ENCODE results near the gene FSHR.

The FSHR gene

DNA sequence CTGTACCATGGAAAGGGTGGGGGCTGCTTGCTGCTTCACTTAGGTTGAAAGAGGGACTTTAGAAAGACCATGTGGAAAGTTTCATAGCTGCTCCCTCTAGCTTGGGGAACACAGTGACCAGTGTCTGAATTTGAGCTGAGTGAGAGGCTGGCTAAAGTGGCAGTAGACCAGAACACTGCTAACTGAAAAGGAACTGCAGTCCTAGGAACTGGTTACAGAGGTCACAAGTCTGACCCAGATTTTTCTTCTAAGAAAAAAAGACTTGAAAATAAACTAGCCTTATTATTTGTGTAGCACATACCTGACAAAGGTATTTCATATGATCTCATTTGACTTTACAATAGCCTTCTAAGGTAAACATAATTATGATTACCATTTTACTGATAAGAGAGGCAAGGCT, 153.6 kb downstream of the FSHR start:
- Mint-ChIP-seq H3K36me3 (ENCODE audit: insufficient read depth) (no peaks in the 10 kb centered on the region), H3K27ac (no peak overlapping the region), H3K4me1 (ENCODE audit: low read depth in 2 of 2) (no peaks in the 10 kb centered on the region), H3K27me3 (no peaks in the 10 kb centered on the region), H3K4me3 (no peak overlapping the region), H3K9me3 (peaks cover 0 to 3% of the 10 kb centered on the region in 2 donors)
- DNase-seq (no peak), ATAC-seq (replicated peaks) (no peak)

DNA sequence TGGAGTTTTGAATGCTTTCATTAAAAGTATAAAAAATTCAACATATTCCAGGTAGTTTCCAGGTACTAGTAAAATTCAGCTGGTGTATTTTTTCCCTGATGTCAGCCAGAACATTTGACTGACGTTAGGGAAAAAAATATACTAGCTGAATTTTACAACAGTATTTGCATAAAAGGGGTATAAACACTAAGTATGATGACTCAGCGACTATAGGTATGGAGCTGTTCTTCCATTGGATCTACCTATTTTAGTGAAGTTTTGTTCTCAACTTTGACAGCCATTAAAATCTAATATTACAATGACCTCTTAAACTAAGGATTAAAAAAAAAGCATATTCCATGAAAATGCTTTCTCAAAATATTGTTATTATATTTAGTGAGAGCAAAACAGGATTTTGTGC, 155.9 kb downstream of the FSHR start:
- H3K27ac Mint-ChIP-seq, result no peak overlapping the region
- no peaks in the 10 kb centered on the region for H3K4me1 Mint-ChIP-seq (ENCODE audit: low read depth in 2 of 2)
- H3K4me3 Mint-ChIP-seq, result no peak overlapping the region
- ATAC-seq (replicated peaks) (no peak), DNase-seq (no peak)
- peaks cover 3% of the 10 kb centered on the region in 2 donors for H3K9me3 Mint-ChIP-seq
- no peaks in the 10 kb centered on the region for H3K27me3 Mint-ChIP-seq
- H3K36me3 Mint-ChIP-seq (ENCODE audit: insufficient read depth), result no peaks in the 10 kb centered on the region

DNA sequence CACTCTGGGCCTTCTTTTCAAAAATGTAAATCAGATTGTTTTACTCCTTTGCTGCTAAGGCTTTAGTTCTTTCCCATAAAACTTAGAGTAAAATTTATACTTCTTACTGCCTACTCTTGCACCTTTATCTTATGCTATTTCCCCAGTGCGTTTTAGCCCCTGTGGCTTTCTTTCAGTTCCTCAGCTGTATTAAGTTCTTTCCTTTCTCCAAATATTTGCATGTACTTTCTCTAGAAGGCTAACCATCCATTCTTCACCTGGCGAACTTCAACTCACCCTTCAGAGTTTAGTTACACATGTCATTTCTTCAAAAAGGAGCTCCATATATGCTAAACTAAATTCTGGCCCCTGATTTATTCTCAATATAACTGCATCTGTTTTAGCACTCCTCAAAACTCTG, 160.7 kb downstream of the FSHR start:
- Mint-ChIP-seq H3K9me3 (peaks cover 4 to 9% of the 10 kb centered on the region in 2 donors), H3K4me3 (no peak overlapping the region), H3K27ac (no peak overlapping the region), H3K36me3 (ENCODE audit: insufficient read depth) (no peaks in the 10 kb centered on the region), H3K4me1 (ENCODE audit: low read depth in 2 of 2) (no peaks in the 10 kb centered on the region), H3K27me3 (no peaks in the 10 kb centered on the region)
- ATAC-seq (replicated peaks) (no peak), DNase-seq (no peak)

DNA sequence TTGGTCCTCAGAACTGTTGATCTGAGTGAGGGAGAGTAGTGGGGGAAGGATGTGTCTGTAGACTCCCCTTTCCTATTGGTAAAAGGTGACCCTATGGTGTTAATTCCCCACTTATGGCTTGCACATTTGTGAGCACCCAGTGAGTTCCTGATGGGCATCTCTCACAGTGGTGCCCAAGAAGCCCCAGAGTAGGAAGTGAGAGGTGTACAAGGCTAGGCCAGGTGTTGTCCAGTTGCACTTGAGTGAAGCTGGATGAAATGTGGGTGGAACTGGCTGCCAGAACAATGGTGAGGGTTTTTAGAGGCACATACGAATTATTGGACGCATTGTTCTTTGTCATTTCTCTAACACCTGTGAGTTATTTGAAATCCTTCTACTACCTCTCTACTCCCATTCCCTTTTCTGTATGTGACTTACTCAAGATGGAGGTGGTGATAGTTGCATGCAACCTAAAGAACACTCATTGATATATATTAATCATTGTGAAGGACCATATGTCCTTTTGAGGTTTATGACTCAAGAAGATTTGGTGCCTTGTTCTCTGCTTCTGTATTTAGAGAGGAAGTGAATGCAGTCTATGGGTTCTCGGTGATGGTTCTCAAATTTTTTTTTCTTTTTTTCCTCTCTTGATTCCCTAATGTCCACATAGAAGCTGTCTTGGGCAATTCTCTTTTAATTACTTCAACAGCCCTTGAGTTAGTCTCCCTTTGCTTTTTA, 162.7 kb downstream of the FSHR start:
- Mint-ChIP-seq H3K27ac (no peak overlapping the region), H3K4me3 (no peak overlapping the region), H3K36me3 (ENCODE audit: insufficient read depth) (no peaks in the 10 kb centered on the region), H3K27me3 (no peaks in the 10 kb centered on the region), H3K9me3 (peaks cover 8 to 9% of the 10 kb centered on the region in 2 donors), H3K4me1 (ENCODE audit: low read depth in 2 of 2) (no peaks in the 10 kb centered on the region)
- DNase-seq (no peak), ATAC-seq (replicated peaks) (no peak)

DNA sequence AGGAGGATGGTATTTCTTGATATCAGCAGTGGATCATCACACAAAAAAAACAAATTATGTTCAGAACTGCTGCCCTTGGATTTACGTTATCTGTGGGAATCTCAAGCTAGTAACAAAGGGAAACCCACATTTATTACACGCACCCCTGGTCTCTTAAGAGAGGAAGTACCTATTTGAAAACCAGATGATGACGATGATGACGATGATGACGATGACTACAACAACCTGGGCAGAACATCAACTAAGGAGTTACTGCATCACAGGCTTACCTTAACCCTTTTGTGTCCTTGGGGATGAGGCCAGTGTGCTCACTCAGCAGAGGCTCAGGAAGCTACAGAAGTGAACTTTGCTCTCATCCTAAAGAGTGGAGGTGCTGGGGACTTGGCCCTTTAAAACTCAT, 169.4 kb downstream of the FSHR start:
- H3K27ac Mint-ChIP-seq, result no peak overlapping the region
- no peaks in the 10 kb centered on the region for H3K4me1 Mint-ChIP-seq (ENCODE audit: low read depth in 2 of 2)
- DNase-seq, result no peak
- no peak overlapping the region for H3K4me3 Mint-ChIP-seq
- no peaks in the 10 kb centered on the region for H3K27me3 Mint-ChIP-seq
- H3K36me3 Mint-ChIP-seq (ENCODE audit: insufficient read depth), result no peaks in the 10 kb centered on the region
- H3K9me3 Mint-ChIP-seq, result peaks cover 0 to 6% of the 10 kb centered on the region in 2 donors
- ATAC-seq (replicated peaks), result no peak

DNA sequence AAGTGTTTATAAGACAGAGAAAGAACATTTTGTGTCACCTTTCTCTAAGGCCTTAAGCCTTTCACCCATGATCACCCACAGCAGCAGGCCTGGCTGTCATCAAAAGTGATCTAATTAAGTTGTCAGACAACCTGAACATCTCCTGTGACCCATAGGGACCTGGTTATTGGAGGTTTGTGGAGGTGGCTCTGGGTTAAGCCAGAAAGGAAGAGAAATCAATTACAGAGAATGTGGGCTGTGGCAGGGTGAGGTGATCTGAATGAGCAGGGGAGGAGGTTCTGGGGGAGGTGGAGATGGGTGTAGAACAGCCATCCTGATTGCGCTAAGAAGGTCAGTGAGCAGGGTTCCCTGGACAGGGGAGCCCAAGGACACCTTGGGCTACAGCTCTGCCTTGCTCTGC, 170.8 kb downstream of the FSHR start:
- H3K4me3 Mint-ChIP-seq, result no peak overlapping the region
- H3K27me3 Mint-ChIP-seq, result no peaks in the 10 kb centered on the region
- H3K36me3 Mint-ChIP-seq (ENCODE audit: insufficient read depth), result no peaks in the 10 kb centered on the region
- H3K9me3 Mint-ChIP-seq, result peaks cover 0 to 8% of the 10 kb centered on the region in 2 donors
- H3K27ac Mint-ChIP-seq, result no peak overlapping the region
- H3K4me1 Mint-ChIP-seq (ENCODE audit: low read depth in 2 of 2), result no peaks in the 10 kb centered on the region
- DNase-seq (no peak), ATAC-seq (replicated peaks) (no peak)

DNA sequence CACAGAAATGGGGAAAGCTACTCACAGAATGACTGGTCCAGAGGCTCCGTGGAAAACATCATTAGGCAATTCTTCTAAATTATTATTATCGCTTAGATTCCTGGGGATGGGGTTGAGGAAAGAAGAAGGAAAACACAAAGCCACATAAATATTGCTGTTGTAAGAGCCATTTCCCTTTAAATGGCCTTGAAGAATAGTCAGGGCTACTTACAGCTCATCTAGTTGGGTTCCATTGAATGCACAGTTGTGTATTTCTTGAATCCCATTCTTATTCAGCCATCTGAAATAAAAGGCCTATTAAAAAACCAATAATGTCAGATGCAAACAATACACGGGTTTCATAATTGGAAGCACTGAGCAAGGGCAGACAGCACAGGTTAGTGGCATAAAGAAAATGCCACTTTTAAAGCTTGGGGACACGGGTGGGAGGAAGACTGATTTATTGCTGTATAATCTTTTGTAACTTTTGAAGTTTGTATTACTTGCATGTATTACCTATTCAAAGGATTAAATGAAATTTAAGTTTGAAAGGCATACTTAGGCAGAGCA, 171.4 kb downstream of the FSHR start:
- H3K4me3 Mint-ChIP-seq, result no peak overlapping the region
- DNase-seq, result no peak
- no peak overlapping the region for H3K27ac Mint-ChIP-seq
- H3K27me3 Mint-ChIP-seq, result no peaks in the 10 kb centered on the region
- H3K36me3 Mint-ChIP-seq (ENCODE audit: insufficient read depth), result no peaks in the 10 kb centered on the region
- H3K4me1 Mint-ChIP-seq (ENCODE audit: low read depth in 2 of 2), result no peaks in the 10 kb centered on the region
- ATAC-seq (replicated peaks), result no peak
- peaks cover 0 to 8% of the 10 kb centered on the region in 2 donors for H3K9me3 Mint-ChIP-seq

DNA sequence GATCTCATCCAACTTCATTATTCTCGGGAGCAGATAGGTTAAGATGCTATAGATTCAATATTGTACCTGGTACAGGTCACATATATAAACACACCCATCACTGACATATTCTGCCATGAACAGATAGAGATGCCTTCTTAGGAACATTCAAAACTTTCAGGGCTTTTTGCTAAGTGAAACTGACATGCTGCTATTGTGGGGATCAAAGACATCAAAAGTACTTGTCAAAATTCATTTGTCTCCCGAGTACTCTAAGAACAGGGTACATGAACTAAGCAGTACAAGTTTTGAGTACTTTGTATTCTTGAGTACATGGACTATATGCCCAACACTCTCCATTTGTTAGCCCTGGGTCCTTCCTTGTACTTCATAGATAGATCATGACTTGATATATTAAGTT, 173.5 kb downstream of the FSHR start:
- no peak overlapping the region for H3K27ac Mint-ChIP-seq
- no peak overlapping the region for H3K4me3 Mint-ChIP-seq
- peaks cover 0 to 4% of the 10 kb centered on the region in 2 donors for H3K9me3 Mint-ChIP-seq
- ATAC-seq (replicated peaks) (no peak), DNase-seq (no peak)
- H3K4me1 Mint-ChIP-seq (ENCODE audit: low read depth in 2 of 2), result no peaks in the 10 kb centered on the region
- no peaks in the 10 kb centered on the region for H3K27me3 Mint-ChIP-seq
- no peaks in the 10 kb centered on the region for H3K36me3 Mint-ChIP-seq (ENCODE audit: insufficient read depth)

DNA sequence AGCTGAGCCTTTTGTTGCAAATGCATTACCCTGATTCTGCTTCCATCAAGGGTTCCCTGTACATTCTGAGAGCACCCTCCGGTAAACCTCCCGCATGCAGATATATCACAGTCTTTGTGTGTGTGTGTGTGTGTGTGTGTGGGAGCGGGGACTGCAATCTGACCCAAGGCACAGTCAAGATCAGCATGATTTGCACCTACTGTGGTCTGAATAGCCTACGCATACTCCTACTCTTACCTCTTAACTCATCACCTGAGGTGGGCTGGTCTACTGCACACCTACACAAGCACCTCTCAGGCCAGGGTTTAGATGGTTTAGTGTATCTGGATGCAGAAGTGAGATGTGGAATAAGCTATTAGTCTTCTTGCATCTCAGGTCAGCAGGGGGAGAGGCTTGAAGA, 174.6 kb downstream of the FSHR start:
- no peak overlapping the region for H3K4me3 Mint-ChIP-seq
- no peaks in the 10 kb centered on the region for H3K36me3 Mint-ChIP-seq (ENCODE audit: insufficient read depth)
- DNase-seq, result no peak
- peaks cover 0 to 4% of the 10 kb centered on the region in 2 donors for H3K9me3 Mint-ChIP-seq
- no peak for ATAC-seq (replicated peaks)
- H3K27me3 Mint-ChIP-seq, result no peaks in the 10 kb centered on the region
- no peak overlapping the region for H3K27ac Mint-ChIP-seq
- no peaks in the 10 kb centered on the region for H3K4me1 Mint-ChIP-seq (ENCODE audit: low read depth in 2 of 2)

DNA sequence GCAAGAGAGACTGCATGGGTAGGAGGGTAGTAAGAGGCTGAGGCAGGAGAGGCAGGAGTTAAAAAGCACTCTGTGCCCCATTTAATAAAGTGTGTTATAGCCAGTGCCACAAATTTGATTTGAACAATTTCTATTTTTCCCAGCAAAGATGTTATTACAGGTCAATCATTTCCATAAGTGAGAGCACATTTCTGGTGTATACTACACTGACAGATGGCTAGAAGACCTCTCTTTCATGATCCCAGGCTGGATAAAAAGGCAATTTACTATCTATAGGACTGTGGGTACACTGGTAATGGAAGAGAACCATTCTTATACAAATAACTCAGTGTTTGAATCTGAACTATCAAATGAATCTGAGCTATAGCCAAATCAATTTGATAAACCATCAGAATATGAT, 176.2 kb downstream of the FSHR start:
- Mint-ChIP-seq H3K27ac (no peak overlapping the region), H3K4me1 (ENCODE audit: low read depth in 2 of 2) (no peaks in the 10 kb centered on the region), H3K36me3 (ENCODE audit: insufficient read depth) (no peaks in the 10 kb centered on the region), H3K4me3 (no peak overlapping the region), H3K9me3 (peaks cover 0 to 4% of the 10 kb centered on the region in 2 donors), H3K27me3 (no peaks in the 10 kb centered on the region)
- DNase-seq (no peak), ATAC-seq (replicated peaks) (no peak)

DNA sequence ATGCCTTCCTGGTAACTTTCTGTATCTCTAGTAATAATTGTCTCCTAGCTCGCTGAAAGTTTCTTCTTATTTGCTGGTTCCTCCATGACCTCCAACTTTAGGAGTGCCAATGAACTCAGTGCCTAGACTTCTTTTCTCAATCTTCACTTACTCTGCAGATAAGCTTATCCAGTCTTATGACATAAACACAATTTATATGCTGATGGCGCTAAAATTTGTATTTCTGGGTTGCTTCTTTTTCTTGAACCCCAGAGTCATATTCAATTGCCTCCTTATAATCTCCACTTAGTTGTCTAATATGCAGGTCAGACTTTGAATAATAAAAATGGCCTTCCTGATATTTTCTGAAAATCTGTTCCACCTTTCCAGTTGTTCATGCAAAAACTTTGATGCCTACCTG, 182.5 kb downstream of the FSHR start:
- no peaks in the 10 kb centered on the region for H3K27me3 Mint-ChIP-seq
- no peaks in the 10 kb centered on the region for H3K36me3 Mint-ChIP-seq (ENCODE audit: insufficient read depth)
- peaks cover 0 to 1% of the 10 kb centered on the region in 2 donors for H3K9me3 Mint-ChIP-seq
- H3K4me3 Mint-ChIP-seq, result no peak overlapping the region
- H3K27ac Mint-ChIP-seq, result no peak overlapping the region
- no peak for ATAC-seq (replicated peaks)
- no peaks in the 10 kb centered on the region for H3K4me1 Mint-ChIP-seq (ENCODE audit: low read depth in 2 of 2)
- DNase-seq, result no peak

DNA sequence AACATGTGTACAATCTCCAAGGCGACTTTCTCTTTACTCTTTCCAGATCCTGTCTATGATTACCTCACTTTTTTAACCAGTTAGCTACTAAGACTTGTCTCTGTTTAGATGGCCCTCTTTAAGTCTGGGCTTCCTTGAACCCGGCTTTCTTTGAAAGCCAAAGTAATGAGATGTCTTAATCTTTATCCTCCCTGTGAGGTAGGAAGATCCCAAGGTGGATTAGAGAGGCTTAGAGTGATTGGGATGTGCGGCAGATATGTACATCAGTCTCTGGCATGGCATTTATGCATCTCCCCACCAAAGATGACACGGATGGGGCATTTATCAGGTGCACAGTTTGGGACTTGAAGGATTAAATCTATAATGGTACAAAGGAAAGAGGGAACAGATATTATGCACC, 186.3 kb downstream of the FSHR start:
- Mint-ChIP-seq H3K9me3 (peaks cover 1 to 3% of the 10 kb centered on the region in 2 donors), H3K4me3 (no peak overlapping the region), H3K36me3 (ENCODE audit: insufficient read depth) (no peaks in the 10 kb centered on the region), H3K4me1 (ENCODE audit: low read depth in 2 of 2) (no peaks in the 10 kb centered on the region), H3K27ac (no peak overlapping the region), H3K27me3 (no peaks in the 10 kb centered on the region)
- ATAC-seq (replicated peaks) (no peak), DNase-seq (no peak)

DNA sequence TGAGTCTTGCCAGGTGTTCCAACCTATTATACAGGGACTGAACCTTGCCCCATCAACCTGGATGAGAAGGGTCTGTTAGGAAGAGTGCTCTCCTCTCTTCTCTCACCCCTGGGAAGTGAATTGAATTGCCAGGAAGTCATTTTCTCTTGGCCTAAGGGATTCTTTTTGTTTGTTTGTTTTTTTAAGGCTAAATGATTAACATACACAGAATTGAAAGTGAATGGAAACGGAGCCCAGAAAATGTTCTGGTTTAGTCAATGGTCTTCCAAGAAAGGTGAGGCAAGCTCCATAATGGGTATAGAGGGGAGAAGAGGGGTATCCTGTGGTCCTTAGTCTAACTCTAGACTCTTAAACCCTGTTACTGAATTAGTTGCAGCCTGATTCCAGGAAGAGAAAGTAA, 189.1 kb downstream of the FSHR start:
- DNase-seq (no peak), ATAC-seq (replicated peaks) (no peak)
- no peak overlapping the region for H3K4me3 Mint-ChIP-seq
- no peaks in the 10 kb centered on the region for H3K4me1 Mint-ChIP-seq (ENCODE audit: low read depth in 2 of 2)
- peaks cover 3 to 9% of the 10 kb centered on the region in 2 donors for H3K9me3 Mint-ChIP-seq
- no peak overlapping the region for H3K27ac Mint-ChIP-seq
- no peaks in the 10 kb centered on the region for H3K27me3 Mint-ChIP-seq
- no peaks in the 10 kb centered on the region for H3K36me3 Mint-ChIP-seq (ENCODE audit: insufficient read depth)

DNA sequence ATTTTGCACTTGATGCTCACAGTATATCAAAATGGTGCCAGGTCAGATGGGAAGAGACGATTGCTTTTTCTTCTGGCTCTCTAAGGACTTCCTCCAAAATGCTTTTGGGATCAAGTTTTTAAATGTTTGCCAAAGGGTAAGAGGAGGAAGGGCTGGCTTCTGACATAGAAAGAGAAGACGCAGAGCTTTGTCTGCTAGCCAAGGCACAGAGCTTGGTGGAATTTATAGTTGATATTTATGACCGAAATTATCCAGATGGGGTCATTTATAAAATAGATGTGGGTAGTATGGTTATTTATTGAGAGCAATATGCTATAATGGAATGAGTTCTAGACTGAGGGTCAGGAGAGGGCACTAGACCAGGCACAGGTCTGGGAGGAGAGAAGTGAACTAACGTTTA, 193.3 kb downstream of the FSHR start:
- Mint-ChIP-seq H3K4me1 (ENCODE audit: low read depth in 2 of 2) (no peaks in the 10 kb centered on the region), H3K27ac (no peak overlapping the region), H3K27me3 (no peaks in the 10 kb centered on the region), H3K9me3 (peaks cover 3 to 9% of the 10 kb centered on the region in 2 donors), H3K36me3 (ENCODE audit: insufficient read depth) (no peaks in the 10 kb centered on the region), H3K4me3 (no peak overlapping the region)
- DNase-seq (no peak), ATAC-seq (replicated peaks) (no peak)

Data from effector memory CD8-positive, alpha-beta T cell (primary cell).